ENCODE measurements around the gene TCEA2. TPM values are rescaled to one million over a fixed set of nuclear protein-coding genes. Genes with fewer than 3 reads are reported as not detected.
A peak's percentile ranks its signal among the peaks of the same experiment; 100 is the strongest.

TCEA2 gene
- total and polyA plus RNA-seq, 7 experiments from 2014 or later: 22.2 to 73.2 (median 36.4) TPM

- Mint-ChIP-seq H3K9me3 (peaks cover 0 to 5% (median 0%) of the 10 kb centered on the region in 11 donors), H3K27me3 (peaks cover 0 to 8% (median 4%) of the 10 kb centered on the region in 5 donors), H3K27ac (no peak overlapping the region), H3K4me1 (peaks cover 3 to 24% (median 9%) of the 10 kb centered on the region in 7 donors), H3K36me3 (peaks cover 0 to 6% (median 5%) of the 10 kb centered on the region in 5 donors), H3K4me3 (no peak overlapping the region)
- Histone ChIP-seq H3K4me1 (ENCODE audit: control insufficient read depth in 2 of 2, insufficient read depth in 2 of 2, low read length in 2 of 2) (peaks cover 6 to 7% of the 10 kb centered on the region in 2 donors), H3K27ac (ENCODE audit: low read depth, low read length) (no peak overlapping the region), H3K4me3 (ENCODE audit: low read length) (no peak overlapping the region), H3K9me3 (ENCODE audit: control insufficient read depth in 2 of 3, low read length in 3 of 3) (no peaks in the 10 kb centered on the region), H3K27me3 (ENCODE audit: control insufficient read depth in 2 of 2, insufficient read depth in 2 of 2, low read length in 2 of 2) (peaks cover 0 to 4% of the 10 kb centered on the region in 2 donors), H3K36me3 (ENCODE audit: control insufficient read depth in 2 of 3, insufficient read depth in 3 of 3, low read length in 3 of 3) (no peaks in the 10 kb centered on the region)
- ChIA-PET CTCF (no interaction called here), POLR2A (interaction anchor here (0.6 kb wide), 1 partner anchor 148 kb away, joined by 3 read pairs; no protein-coding TSS in a partner anchor)
- ATAC-seq: no peak
- intact Hi-C loops (cut with micrococcal nuclease): no loop called here
- no peak for DNase-seq
These were observed 33.5 kb downstream of the TCEA2 start for GRCh38 chr20:64096535-64096934.

- Mint-ChIP-seq H3K27ac (no peak overlapping the region), H3K9me3 (peaks cover 0 to 5% (median 0%) of the 10 kb centered on the region in 11 donors), H3K27me3 (peaks cover 2 to 19% (median 7%) of the 10 kb centered on the region in 5 donors), H3K4me1 (peaks cover 7 to 22% (median 10%) of the 10 kb centered on the region in 7 donors), H3K36me3 (peaks cover 0 to 6% (median 5%) of the 10 kb centered on the region in 5 donors), H3K4me3 (no peak overlapping the region)
- H3K9me3 ChIP-seq (ENCODE audit: control insufficient read depth in 2 of 3, low read length in 3 of 3): no peaks in the 10 kb centered on the region
- intact Hi-C loops (cut with micrococcal nuclease): no loop called here
- H3K4me3 ChIP-seq (ENCODE audit: low read length): no peak overlapping the region
- POLR2A ChIA-PET: interaction anchor here (1.4 kb wide), 1 partner anchor 14 kb away, joined by 9 read pairs; the partner anchor contains the start of gene LKAAEAR1
- no peak for DNase-seq
- CTCF ChIA-PET: no interaction called here
- ATAC-seq: no peak
- H3K27ac ChIP-seq (ENCODE audit: low read depth, low read length): no peak overlapping the region
- H3K4me1 ChIP-seq (ENCODE audit: control insufficient read depth in 2 of 2, insufficient read depth in 2 of 2, low read length in 2 of 2): peaks cover 10 to 13% of the 10 kb centered on the region in 2 donors
- H3K36me3 ChIP-seq (ENCODE audit: control insufficient read depth in 2 of 3, insufficient read depth in 3 of 3, low read length in 3 of 3): no peaks in the 10 kb centered on the region
- H3K27me3 ChIP-seq (ENCODE audit: control insufficient read depth in 2 of 2, insufficient read depth in 2 of 2, low read length in 2 of 2): peaks cover 0 to 4% of the 10 kb centered on the region in 2 donors
These were observed 35.5 kb downstream of the TCEA2 start for GRCh38 chr20:64098471-64099013.

GRCh38 chr20:64099086-64099786 lies 36.2 kb downstream of the TCEA2 start:
- peaks cover 0 to 4% of the 10 kb centered on the region in 2 donors for H3K27me3 ChIP-seq (ENCODE audit: control insufficient read depth in 2 of 2, insufficient read depth in 2 of 2, low read length in 2 of 2)
- H3K4me1 ChIP-seq (ENCODE audit: control insufficient read depth in 2 of 2, insufficient read depth in 2 of 2, low read length in 2 of 2): peaks cover 10 to 13% of the 10 kb centered on the region in 2 donors
- Mint-ChIP-seq H3K4me1 (peaks cover 7 to 22% (median 10%) of the 10 kb centered on the region in 7 donors), H3K27me3 (peaks cover 4 to 23% (median 10%) of the 10 kb centered on the region in 5 donors), H3K27ac (no peak overlapping the region), H3K36me3 (peaks cover 0 to 6% (median 5%) of the 10 kb centered on the region in 5 donors), H3K9me3 (peaks cover 0 to 5% (median 0%) of the 10 kb centered on the region in 11 donors), H3K4me3 (no peak overlapping the region)
- ATAC-seq (no peak), DNase-seq (no peak)
- H3K9me3 ChIP-seq (ENCODE audit: control insufficient read depth in 2 of 3, low read length in 3 of 3): no peaks in the 10 kb centered on the region
- intact Hi-C loops (cut with micrococcal nuclease): no loop called here
- H3K36me3 ChIP-seq (ENCODE audit: control insufficient read depth in 2 of 3, insufficient read depth in 3 of 3, low read length in 3 of 3): no peaks in the 10 kb centered on the region
- no peak overlapping the region for H3K4me3 ChIP-seq (ENCODE audit: low read length)
- H3K27ac ChIP-seq (ENCODE audit: low read depth, low read length): no peak overlapping the region
- POLR2A ChIA-PET: interaction anchor here (1.4 kb wide), 2 partner anchors 15 to 18 kb away, joined by 3 to 9 read pairs; partner anchors contain the start of gene LKAAEAR1
- CTCF ChIA-PET: no interaction called here

- Mint-ChIP-seq H3K9me3 (peaks cover 0 to 5% (median 0%) of the 10 kb centered on the region in 11 donors), H3K4me1 (peaks cover 7 to 22% (median 10%) of the 10 kb centered on the region in 7 donors), H3K36me3 (peaks cover 0 to 6% (median 5%) of the 10 kb centered on the region in 5 donors), H3K27me3 (peaks cover 4 to 23% (median 10%) of the 10 kb centered on the region in 5 donors), H3K4me3 (no peak overlapping the region), H3K27ac (peak overlapping the region in 2 of 9 donors; percentile 8 to 41)
- ChIA-PET CTCF (interaction anchor here (0.6 kb wide), 1 partner anchor 330 kb away, joined by 3 read pairs; no protein-coding TSS in a partner anchor), POLR2A (interaction anchor here (1.4 kb wide), 2 partner anchors 16 to 19 kb away, joined by 3 to 9 read pairs; partner anchors contain the start of gene LKAAEAR1)
- H3K4me1 ChIP-seq (ENCODE audit: control insufficient read depth in 2 of 2, insufficient read depth in 2 of 2, low read length in 2 of 2): peaks cover 10 to 13% of the 10 kb centered on the region in 2 donors
- H3K4me3 ChIP-seq (ENCODE audit: low read length): no peak overlapping the region
- H3K9me3 ChIP-seq (ENCODE audit: control insufficient read depth in 2 of 3, low read length in 3 of 3): no peaks in the 10 kb centered on the region
- H3K27me3 ChIP-seq (ENCODE audit: control insufficient read depth in 2 of 2, insufficient read depth in 2 of 2, low read length in 2 of 2): peaks cover 0 to 4% of the 10 kb centered on the region in 2 donors
- H3K27ac ChIP-seq (ENCODE audit: low read depth, low read length): no peak overlapping the region
- intact Hi-C loops (cut with micrococcal nuclease): no loop called here
- H3K36me3 ChIP-seq (ENCODE audit: control insufficient read depth in 2 of 3, insufficient read depth in 3 of 3, low read length in 3 of 3): no peaks in the 10 kb centered on the region
- peak; percentile 67 for ATAC-seq
- DNase-seq: peak in 1 of 9 donors; percentile 58
These were observed 37.0 kb downstream of the TCEA2 start for GRCh38 chr20:64099880-64100565.

- Mint-ChIP-seq H3K4me3 (no peak overlapping the region), H3K27me3 (peaks cover 4 to 23% (median 10%) of the 10 kb centered on the region in 5 donors), H3K9me3 (peaks cover 0 to 5% (median 0%) of the 10 kb centered on the region in 11 donors), H3K27ac (peak overlapping the region in 1 of 9 donors; percentile 8), H3K36me3 (peaks cover 0 to 6% (median 5%) of the 10 kb centered on the region in 5 donors), H3K4me1 (peaks cover 7 to 22% (median 10%) of the 10 kb centered on the region in 7 donors)
- H3K27me3 ChIP-seq (ENCODE audit: control insufficient read depth in 2 of 2, insufficient read depth in 2 of 2, low read length in 2 of 2): peaks cover 0 to 4% of the 10 kb centered on the region in 2 donors
- CTCF ChIA-PET: no interaction called here
- peaks cover 10 to 13% of the 10 kb centered on the region in 2 donors for H3K4me1 ChIP-seq (ENCODE audit: control insufficient read depth in 2 of 2, insufficient read depth in 2 of 2, low read length in 2 of 2)
- H3K27ac ChIP-seq (ENCODE audit: low read depth, low read length): no peak overlapping the region
- ATAC-seq (no peak), DNase-seq (peak in 1 of 9 donors; percentile 4)
- H3K4me3 ChIP-seq (ENCODE audit: low read length): no peak overlapping the region
- no peaks in the 10 kb centered on the region for H3K9me3 ChIP-seq (ENCODE audit: control insufficient read depth in 2 of 3, low read length in 3 of 3)
- intact Hi-C loops (cut with micrococcal nuclease): no loop called here
- POLR2A ChIA-PET: interaction anchor here (1.4 kb wide), 1 partner anchor 19 kb away, joined by 3 read pairs; no protein-coding TSS in a partner anchor
- H3K36me3 ChIP-seq (ENCODE audit: control insufficient read depth in 2 of 3, insufficient read depth in 3 of 3, low read length in 3 of 3): no peaks in the 10 kb centered on the region
These were observed 37.5 kb downstream of the TCEA2 start for GRCh38 chr20:64100566-64100888.
